ENCODE results near the gene BCL2.
"Not testable (repeated sequence)": the region's sequence is repeated elsewhere in the genome, so short reads cannot be mapped to it uniquely, and the experiment has no call there.

The BCL2 gene

GRCh38 chr18:63240531-63241316 is 78.8 kb downstream of the BCL2 start:
- no peak for TF ChIP-seq CTCF (IDR thresholded peaks at IDR 0.05; ENCODE audit: borderline replicate concordance, insufficient read depth, low read depth, low read length)
- no peak overlapping the region for H3K4me3 ChIP-seq (ENCODE audit: low read depth, low read length)

GRCh38 chr18:63238693-63239075 is 80.9 kb downstream of the BCL2 start:
- no peak for TF ChIP-seq CTCF (IDR thresholded peaks at IDR 0.05; ENCODE audit: borderline replicate concordance, insufficient read depth, low read depth, low read length)

GRCh38 chr18:63237881-63238692 is 81.5 kb downstream of the BCL2 start:
- no peak overlapping the region for H3K4me3 ChIP-seq (ENCODE audit: low read depth, low read length)
- no peak for TF ChIP-seq CTCF (IDR thresholded peaks at IDR 0.05; ENCODE audit: borderline replicate concordance, insufficient read depth, low read depth, low read length)

More at GRCh38 chr18:63238693-63239075, 80.9 kb downstream of the BCL2 start:
- no peak overlapping the region for H3K4me3 ChIP-seq (ENCODE audit: low read depth, low read length)

- TF ChIP-seq CTCF (IDR thresholded peaks at IDR 0.05; ENCODE audit: borderline replicate concordance, insufficient read depth, low read depth, low read length): no peak
- H3K4me3 ChIP-seq (ENCODE audit: low read depth, low read length): no peak overlapping the region
Observed at GRCh38 chr18:63236921-63237846, 82.4 kb downstream of the BCL2 start.

- no peak for TF ChIP-seq CTCF (IDR thresholded peaks at IDR 0.05; ENCODE audit: borderline replicate concordance, insufficient read depth, low read depth, low read length)
Observed at GRCh38 chr18:63236406-63236805, 83.2 kb downstream of the BCL2 start.

GRCh38 chr18:63235920-63236319 is 83.6 kb downstream of the BCL2 start:
- H3K4me3 ChIP-seq (ENCODE audit: low read depth, low read length): not testable (repeated sequence)

More at GRCh38 chr18:63236406-63236805, 83.2 kb downstream of the BCL2 start:
- no peak overlapping the region for H3K4me3 ChIP-seq (ENCODE audit: low read depth, low read length)

GRCh38 chr18:63234841-63235240 is 84.7 kb downstream of the BCL2 start:
- H3K4me3 ChIP-seq (ENCODE audit: low read depth, low read length): no peak overlapping the region
- TF ChIP-seq CTCF (IDR thresholded peaks at IDR 0.05; ENCODE audit: borderline replicate concordance, insufficient read depth, low read depth, low read length): no peak

All from GM12875 (cell line).